Activated naive CD4-positive, alpha-beta T cell treated with anti-CD3 and anti-CD28 coated beads for 36 hours (primary cell): ENCODE results near the gene RILPL1. TPM values are rescaled to one million over a fixed set of nuclear protein-coding genes. Genes with fewer than 3 reads are reported as not detected.
A peak's percentile ranks its signal among the peaks of the same experiment; 100 is the strongest.
"Not testable (repeated sequence)": the region's sequence is repeated elsewhere in the genome, so short reads cannot be mapped to it uniquely, and the experiment has no call there.

Experiments used
- CTCF ChIA-PET: fragments of 350-600 bp; sonication (Branson Sonifier 250); formaldehyde crosslinking; loops from one replicate; lab custom pipeline; 2021; ENCODE audit warnings: antibody characterized with exemption; lab: Charles Lee
- DNase-seq: peaks from one replicate; pipeline ENCODE4 v3.0.0-alpha.2; 2020
- H3K27ac Mint-ChIP-seq: one replicate; pipeline ENCODE4 v1.8.0; 2021; ENCODE audit warnings: mild to moderate bottlenecking, mixed read lengths
- H3K27me3 Mint-ChIP-seq: one replicate; pipeline ENCODE4 v1.8.0; 2021; ENCODE audit warnings: low read depth, mixed read lengths
- H3K36me3 Mint-ChIP-seq: one replicate; pipeline ENCODE4 v1.8.0; 2021; ENCODE audit warnings: low read depth, mixed read lengths
- H3K4me1 Mint-ChIP-seq: one replicate; pipeline ENCODE4 v1.8.0; 2021; ENCODE audit warnings: low read depth, mixed read lengths
- H3K4me3 Mint-ChIP-seq: one replicate; pipeline ENCODE4 v1.8.0; 2021; ENCODE audit warnings: mild to moderate bottlenecking, moderate library complexity, mixed read lengths
- H3K9me3 Mint-ChIP-seq: one replicate; pipeline ENCODE4 v1.8.0; 2021; ENCODE audit warnings: mixed read lengths
- intact Hi-C: fragments of 100-400 bp; cut with micrococcal nuclease; formaldehyde crosslinking; loops from one replicate; pipeline ENCODE4 v1.15.1; 2023
- total RNA-seq, 2 experiments: library from RNA; stranded (reverse); gene quantifications; one replicate each; pipeline ENCODE4 v1.2.3, GENCODE V29; 2021

RILPL1 gene
- total RNA-seq, 2 experiments from 2014 or later: 2.2 to 3.2 TPM

DNA sequence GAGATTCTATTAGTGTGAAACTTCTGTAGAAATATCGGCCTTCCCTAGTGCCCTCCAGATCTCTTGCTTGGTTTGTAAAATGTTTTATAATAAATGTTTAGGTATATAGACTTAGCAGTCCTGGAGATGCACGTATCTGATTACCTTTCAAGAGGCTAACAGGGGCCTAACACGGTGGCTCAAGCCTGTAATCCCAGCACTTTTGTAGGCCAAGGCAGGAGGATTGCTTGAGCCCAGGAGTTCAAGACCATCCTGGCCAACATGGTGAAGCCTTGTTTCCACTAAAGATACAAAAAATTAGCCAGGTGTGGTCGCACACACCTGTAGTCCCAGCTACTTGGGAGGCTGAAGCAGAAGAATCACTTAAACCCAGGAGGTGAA lies 87.2 kb downstream of the RILPL1 start:
- Mint-ChIP-seq H3K36me3 (no peaks in the 10 kb centered on the region), H3K9me3 (no peaks in the 10 kb centered on the region), H3K4me3 (no peak overlapping the region), H3K27ac (no peak overlapping the region), H3K27me3 (no peaks in the 10 kb centered on the region), H3K4me1 (peaks cover 35% of the 10 kb centered on the region)
- intact Hi-C loops: no loop called here
- DNase-seq: no peak
- CTCF ChIA-PET: no interaction called here

DNA sequence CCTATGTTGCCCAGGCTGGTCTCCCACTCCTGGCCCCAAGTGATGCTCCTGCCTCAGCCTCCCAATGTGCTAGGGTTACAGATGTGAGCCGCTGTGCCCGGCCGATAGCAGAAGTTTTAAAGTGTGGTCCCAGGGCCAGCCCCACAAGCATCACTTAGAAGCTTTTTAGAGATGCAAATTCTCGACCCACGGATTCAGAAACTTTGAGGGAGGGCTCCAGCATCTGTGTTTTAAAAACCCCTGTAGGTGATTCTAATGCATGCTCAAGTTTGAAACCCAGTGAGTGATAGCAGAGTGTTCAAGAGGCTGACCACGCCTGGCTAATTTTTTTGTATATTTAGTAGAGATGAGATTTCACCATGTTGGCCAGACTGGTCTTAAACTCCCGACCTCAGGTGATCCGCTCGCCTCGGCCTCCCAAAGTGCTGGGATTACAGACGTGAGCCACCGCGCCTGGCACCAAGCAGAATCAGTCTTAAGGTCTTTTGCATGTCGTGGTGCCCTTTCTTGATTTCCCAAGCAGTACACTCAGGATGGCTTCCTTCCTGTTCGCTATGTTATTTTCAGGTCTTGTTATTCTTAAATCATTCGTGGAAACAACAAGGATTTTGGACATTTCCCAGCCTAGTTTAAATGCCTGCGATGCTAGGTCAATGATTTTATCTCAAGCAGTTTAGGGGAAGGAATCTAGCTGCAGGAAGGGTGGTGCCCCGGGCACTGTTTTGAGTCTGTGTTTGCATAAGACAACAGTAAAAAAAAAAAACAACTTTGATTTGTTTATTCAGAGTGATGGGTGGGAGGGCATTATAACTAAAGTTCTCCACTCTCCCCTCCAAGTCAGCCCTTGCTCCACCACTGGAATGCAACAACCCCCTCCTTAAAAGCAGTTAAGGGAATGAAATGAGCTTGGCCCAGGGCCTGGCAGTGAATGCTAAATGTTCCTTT lies 87.9 kb downstream of the RILPL1 start:
- H3K36me3 Mint-ChIP-seq: no peaks in the 10 kb centered on the region
- CTCF ChIA-PET: no interaction called here
- H3K9me3 Mint-ChIP-seq: no peaks in the 10 kb centered on the region
- peak overlapping the region; percentile 21 for H3K27ac Mint-ChIP-seq
- no peak overlapping the region for H3K4me3 Mint-ChIP-seq
- no peaks in the 10 kb centered on the region for H3K27me3 Mint-ChIP-seq
- peaks cover 35% of the 10 kb centered on the region for H3K4me1 Mint-ChIP-seq
- intact Hi-C loops: no loop called here
- no peak for DNase-seq

DNA sequence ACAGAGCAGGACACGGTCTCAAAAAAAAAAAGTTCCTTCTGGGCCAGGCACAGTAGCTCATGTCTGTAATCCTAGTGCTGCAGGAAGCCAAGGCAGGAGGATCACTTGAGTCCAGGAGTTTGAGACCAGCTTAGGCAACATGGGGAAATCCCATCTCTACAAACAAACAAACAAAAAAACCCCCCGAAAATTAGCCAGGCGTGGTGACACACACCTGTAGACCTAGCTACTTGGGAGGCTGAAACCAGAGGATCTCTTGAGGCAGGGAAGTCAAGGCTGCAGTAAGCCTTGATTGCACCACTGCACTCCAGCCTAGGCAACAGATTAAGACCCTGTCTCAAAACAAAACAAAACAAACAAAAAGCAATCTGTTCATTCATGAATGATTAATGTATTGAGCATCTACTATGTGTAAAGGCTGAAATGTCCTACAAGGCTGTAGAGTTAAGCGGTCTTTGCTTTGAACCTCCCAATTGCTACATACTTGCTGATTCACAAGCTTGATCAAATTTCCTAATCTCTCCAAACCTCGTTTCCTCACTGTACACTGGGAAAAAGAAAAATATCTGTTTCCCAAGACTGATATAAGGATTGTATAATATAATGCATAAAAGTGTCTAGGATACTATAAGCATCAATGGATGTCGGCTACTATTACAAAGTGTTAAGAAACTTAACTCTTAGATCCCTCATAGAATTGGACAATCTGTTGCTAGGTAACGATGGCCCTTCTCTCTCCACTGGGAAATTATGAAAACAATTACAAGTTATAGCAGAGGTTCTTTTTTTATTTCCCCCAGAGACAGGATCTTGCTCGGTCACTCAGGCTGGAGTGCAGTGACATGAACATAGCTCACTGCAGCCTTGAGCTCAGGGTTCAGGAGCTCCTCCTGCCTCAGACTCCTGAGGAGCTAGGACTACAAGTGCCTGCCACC lies 89.2 kb downstream of the RILPL1 start:
- intact Hi-C loops: no loop called here
- Mint-ChIP-seq H3K27ac (no peak overlapping the region), H3K27me3 (no peaks in the 10 kb centered on the region), H3K4me3 (no peak overlapping the region), H3K4me1 (peaks cover 31% of the 10 kb centered on the region), H3K9me3 (no peaks in the 10 kb centered on the region), H3K36me3 (no peaks in the 10 kb centered on the region)
- DNase-seq: no peak
- CTCF ChIA-PET: no interaction called here

DNA sequence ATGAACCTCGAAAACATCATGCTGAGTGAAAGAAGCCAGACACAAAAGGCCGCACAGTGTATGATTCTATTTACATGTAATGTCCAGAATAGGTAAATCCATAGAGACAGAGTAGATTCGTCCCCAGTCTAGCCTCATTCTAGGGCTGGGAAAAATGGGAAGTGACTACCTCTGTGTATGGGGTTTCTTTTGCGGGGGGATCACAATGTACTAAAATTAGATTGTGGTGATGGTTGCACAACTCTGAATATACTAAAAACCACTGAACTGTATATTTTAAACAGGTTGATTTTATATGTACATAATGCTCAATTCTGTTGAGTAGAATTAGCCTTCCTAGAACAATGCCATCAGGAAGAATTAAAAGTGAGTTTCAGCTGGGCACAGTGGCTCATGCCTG lies 90.7 kb downstream of the RILPL1 start:
- Mint-ChIP-seq H3K4me3 (no peak overlapping the region), H3K27me3 (no peaks in the 10 kb centered on the region), H3K27ac (no peak overlapping the region), H3K9me3 (no peaks in the 10 kb centered on the region), H3K36me3 (no peaks in the 10 kb centered on the region), H3K4me1 (peaks cover 17% of the 10 kb centered on the region)
- CTCF ChIA-PET: no interaction called here
- DNase-seq: no peak
- intact Hi-C loops: no loop called here

DNA sequence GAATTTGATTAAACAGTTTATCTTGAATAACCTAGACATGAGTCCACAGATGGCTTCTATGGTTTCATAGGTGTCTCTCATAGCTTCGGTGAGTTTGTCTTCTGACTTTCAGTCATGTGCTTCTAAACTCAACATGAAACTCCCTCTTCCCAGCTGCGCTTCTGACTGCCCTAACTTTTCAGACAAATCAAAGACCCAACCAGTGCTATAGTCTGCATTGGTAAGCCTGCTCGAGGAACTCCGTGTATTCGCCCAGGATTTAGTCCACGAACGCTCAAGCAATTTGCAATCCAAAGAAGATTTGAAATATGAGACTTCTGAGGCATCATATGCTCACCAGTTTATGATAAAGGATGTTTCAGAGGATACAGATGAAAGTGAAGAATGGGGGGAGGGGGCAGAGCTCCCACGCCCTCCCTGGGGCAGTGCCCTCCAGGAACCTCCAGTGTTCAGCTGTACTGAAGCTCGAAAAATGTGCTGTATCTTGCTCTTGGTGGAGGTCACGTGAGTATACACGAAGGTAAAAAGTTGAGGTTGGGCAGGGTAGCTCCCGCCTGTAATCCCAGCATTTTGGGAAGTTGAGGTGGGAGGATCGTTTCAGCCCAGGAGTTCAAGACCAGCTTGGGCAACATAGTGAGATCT lies 91.9 kb downstream of the RILPL1 start:
- CTCF ChIA-PET: no interaction called here

DNA sequence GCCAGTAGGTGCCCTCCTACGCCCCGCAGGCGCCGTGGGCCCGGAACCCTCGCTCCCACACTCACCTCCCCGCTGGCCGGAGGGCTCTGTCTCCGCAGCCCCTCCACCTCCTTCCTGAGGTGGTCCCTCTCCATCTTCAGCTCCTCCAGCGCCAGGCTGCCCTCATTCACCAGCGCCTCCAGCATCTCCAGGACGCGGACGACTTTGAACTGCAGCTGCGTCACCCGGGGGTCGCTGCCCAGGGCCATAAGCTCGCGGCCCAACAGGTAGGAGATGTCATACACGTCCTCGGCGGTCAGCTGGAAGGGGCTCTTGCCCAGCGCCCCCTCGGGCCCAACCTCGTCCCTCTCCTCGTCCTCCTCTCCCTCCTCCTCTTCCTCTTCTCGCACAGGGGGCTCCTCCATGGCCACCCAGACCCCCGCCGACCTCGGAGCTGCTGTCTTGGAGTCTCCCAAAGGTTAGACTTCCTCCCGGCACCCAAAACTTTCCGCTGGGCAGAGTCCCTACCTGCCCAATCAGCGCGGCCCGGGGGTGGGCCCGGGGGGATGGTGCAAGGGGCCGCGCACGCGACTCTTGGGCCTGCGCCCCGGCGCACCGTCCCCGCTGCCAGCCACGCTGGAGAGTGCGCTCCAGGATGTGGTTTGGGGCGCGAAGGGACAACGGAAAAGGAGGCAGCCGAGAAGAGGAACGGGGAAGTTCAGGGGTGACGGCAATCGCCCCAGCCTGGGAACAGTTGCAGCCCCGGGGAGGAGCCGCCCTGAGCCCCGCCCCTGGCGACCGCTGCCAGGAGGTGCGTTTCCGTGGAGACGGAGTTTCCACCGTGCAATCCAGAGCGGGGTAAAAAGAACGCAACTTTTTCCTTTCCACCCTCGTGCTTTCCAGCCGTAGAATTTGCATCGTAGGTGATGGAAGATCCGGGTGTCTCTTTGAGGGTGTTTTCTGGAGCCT lies 97.2 kb downstream of the RILPL1 start, which contains the start of gene RILPL2:
Gene RILPL2 (minus strand): TSS at position 668 of the 948 bp plus-strand sequence. CDS start 264 bp downstream, at position 404.
- H3K27ac Mint-ChIP-seq: peak within 1 kb of the TSS; percentile 93
- H3K27me3 Mint-ChIP-seq: no peaks in the 10 kb centered on the region
- H3K4me3 Mint-ChIP-seq: peak within 1 kb of the TSS; percentile 92
- CTCF ChIA-PET: interaction anchor here (0.6 to 1.7 kb wide), 4 partner anchors 10 to 214 kb away, joined by 3 to 6 read pairs (median 4); no protein-coding TSS in a partner anchor
- H3K4me1 Mint-ChIP-seq: peaks cover 43% of the 10 kb centered on the region
- intact Hi-C loops: loop anchor here (1.0 to 10.0 kb wide), 12 partner anchors 12 to 1481 kb away; partner anchors contain the start of genes ATP6V0A2, KMT5A, OGFOD2 and RILPL1
- peaks cover 19% of the 10 kb centered on the region for H3K36me3 Mint-ChIP-seq
- H3K9me3 Mint-ChIP-seq: no peaks in the 10 kb centered on the region
- peak; percentile 97 for DNase-seq

More for the DNA sequence above, 91.9 kb downstream of the RILPL1 start:
- intact Hi-C loops: no loop called here
- no peak for DNase-seq
- Mint-ChIP-seq H3K36me3 (no peaks in the 10 kb centered on the region), H3K27me3 (no peaks in the 10 kb centered on the region), H3K27ac (no peak overlapping the region), H3K4me3 (no peak overlapping the region), H3K9me3 (no peaks in the 10 kb centered on the region), H3K4me1 (peaks cover 23% of the 10 kb centered on the region)

DNA sequence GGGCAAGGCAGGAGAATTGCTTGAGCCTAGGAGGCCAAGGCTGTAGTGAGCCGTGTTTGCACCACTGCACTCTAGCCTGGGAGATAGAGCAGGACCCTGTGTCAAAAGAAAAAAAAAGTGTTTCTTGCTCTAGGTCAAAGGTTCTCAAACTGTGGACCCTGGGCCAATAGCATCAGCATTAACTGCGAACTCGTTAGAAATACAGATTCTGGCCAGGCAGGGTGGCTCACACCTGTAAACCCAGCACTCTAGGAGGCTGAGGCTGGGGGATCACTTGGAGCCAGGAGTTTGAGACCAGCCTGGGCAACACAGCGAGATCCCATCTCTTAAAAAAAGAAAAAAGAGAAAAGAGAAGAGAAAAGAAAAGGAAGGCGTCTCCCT lies 97.9 kb downstream of the RILPL1 start:
- H3K27ac Mint-ChIP-seq: peak overlapping the region; percentile 93
- CTCF ChIA-PET: interaction anchor here (0.7 to 1.0 kb wide), 2 partner anchors 9 to 24 kb away, joined by 3 to 4 read pairs; no protein-coding TSS in a partner anchor
- H3K9me3 Mint-ChIP-seq: no peaks in the 10 kb centered on the region
- H3K27me3 Mint-ChIP-seq: no peaks in the 10 kb centered on the region
- intact Hi-C loops: loop anchor here (1.0 to 10.0 kb wide), 12 partner anchors 13 to 1482 kb away; partner anchors contain the start of genes ATP6V0A2, KMT5A, OGFOD2 and RILPL1
- peaks cover 49% of the 10 kb centered on the region for H3K4me1 Mint-ChIP-seq
- H3K4me3 Mint-ChIP-seq: peak overlapping the region; percentile 92
- H3K36me3 Mint-ChIP-seq: peaks cover 25% of the 10 kb centered on the region
- no peak for DNase-seq

DNA sequence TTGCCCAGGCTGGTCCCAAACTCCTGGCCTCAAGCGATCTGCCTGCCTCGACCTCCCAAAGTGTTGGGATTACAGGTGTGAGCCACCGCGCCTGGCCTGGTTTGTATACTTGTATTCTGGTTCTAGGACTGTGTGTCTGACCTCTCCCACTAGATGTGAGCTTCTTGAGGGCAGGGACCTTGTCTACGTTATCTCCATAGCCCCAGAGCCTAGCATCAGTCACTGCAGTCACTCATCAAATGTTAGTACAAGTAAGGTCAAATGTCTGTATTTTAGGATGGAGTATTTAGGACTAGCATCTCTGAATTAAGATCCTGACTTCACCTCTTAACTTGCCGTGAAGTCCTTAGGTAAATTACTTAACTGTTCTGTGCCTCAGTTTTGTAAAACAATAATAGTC lies 99.9 kb downstream of the RILPL1 start:
- Mint-ChIP-seq H3K4me1 (peaks cover 53% of the 10 kb centered on the region), H3K9me3 (no peaks in the 10 kb centered on the region), H3K27me3 (no peaks in the 10 kb centered on the region), H3K4me3 (peak overlapping the region; percentile 92), H3K36me3 (peaks cover 34% of the 10 kb centered on the region), H3K27ac (peak overlapping the region; percentile 88)
- intact Hi-C loops: loop anchor here (2.0 to 10.0 kb wide), 3 partner anchors 45 to 459 kb away; partner anchors contain the start of genes ATP6V0A2 and OGFOD2
- DNase-seq: no peak
- CTCF ChIA-PET: interaction anchor here (0.6 kb wide), 1 partner anchor 22 kb away, joined by 3 read pairs; no protein-coding TSS in a partner anchor

DNA sequence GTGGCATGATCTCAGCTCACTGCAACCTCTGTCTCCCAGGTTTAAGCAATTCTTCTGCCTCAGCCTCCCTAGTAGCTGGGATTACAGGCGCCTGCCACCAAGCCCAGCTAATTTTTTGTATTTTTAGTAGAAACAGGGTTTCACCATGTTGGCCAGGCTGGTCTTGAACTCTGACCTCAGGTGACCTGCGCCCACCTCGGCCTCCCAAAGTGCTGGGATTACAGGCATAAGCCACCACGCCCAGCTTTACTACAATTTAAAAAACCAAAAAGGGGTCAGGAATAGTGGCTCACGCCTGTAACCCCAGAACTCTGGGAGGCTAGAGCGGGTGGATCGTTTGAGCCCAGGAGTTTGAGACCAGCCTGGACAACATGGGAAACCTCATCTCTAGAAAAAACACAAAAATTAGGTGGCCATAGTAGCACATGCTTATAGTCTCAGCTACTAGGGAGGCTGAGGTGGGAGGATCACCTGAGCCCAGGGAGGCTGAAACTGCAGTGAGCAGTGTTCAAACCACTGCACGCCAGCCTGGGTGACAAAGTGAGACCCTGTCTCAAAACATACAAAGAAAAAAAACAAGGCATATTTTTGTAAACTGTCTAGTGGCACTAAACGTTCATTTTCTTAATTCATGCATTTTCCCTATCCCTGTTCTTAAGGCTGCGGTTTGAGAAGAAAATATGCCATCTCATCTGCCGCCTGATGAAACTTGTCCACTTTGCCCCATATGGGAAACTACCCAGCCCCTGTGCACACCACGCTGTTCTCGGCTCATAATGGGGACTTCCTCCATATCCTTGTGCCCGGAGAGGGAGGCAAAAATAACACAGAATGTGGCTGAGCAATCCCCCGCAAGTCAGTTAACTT lies 101.3 kb downstream of the RILPL1 start:
- H3K4me1 Mint-ChIP-seq: peaks cover 59% of the 10 kb centered on the region
- H3K9me3 Mint-ChIP-seq, H3K27me3 Mint-ChIP-seq: not testable (repeated sequence)
- intact Hi-C loops: loop anchor here (2.0 to 10.0 kb wide), 3 partner anchors 43 to 457 kb away; partner anchors contain the start of genes ATP6V0A2 and OGFOD2
- peak overlapping the region; percentile 88 for H3K27ac Mint-ChIP-seq
- CTCF ChIA-PET: interaction anchor here (0.7 to 1.0 kb wide), 2 partner anchors 28 to 510 kb away, joined by 3 read pairs; no protein-coding TSS in a partner anchor
- peak overlapping the region; percentile 92 for H3K4me3 Mint-ChIP-seq
- DNase-seq: peak; percentile 72
- H3K36me3 Mint-ChIP-seq: peaks cover 43% of the 10 kb centered on the region

DNA sequence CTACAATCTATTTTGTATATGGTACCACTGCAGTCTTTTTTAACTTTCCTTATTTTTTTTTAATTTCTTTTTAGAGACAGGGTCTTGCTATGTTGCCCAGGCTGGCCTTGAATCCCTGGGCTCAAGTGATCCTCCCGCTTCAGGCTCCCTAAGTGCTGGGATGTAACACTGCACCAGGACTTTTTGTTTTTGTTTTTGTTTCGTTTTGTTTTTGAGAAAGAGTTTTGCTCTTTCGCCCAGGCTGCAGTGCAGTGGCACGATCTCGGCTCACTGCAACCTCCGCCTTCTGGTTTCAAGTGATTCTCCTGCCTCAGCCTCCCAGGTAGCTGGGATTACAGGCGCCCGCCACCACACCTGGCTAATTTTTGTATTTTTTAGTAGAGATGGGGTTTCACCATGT lies 104.4 kb downstream of the RILPL1 start:
- peak overlapping the region; percentile 74 for H3K27ac Mint-ChIP-seq
- CTCF ChIA-PET, H3K27me3 Mint-ChIP-seq, intact Hi-C loops, DNase-seq, H3K4me3 Mint-ChIP-seq, H3K9me3 Mint-ChIP-seq: not testable (repeated sequence)
- H3K36me3 Mint-ChIP-seq: peaks cover 46% of the 10 kb centered on the region
- peaks cover 45% of the 10 kb centered on the region for H3K4me1 Mint-ChIP-seq
